Thyroid gland (tissue), 4 donors: ENCODE data around the gene ZNF618.

ENCODE experiments used
- POLR2A ChIP-seq, 2 donors: fragments of 450-650 bp; IDR thresholded peaks; one replicate each; pipeline ENCODE4 v1.6.1; 2017; ENCODE audit warnings: antibody characterized with exemption in 2 of 2, mild to moderate bottlenecking in 2 of 2, moderate library complexity in 1 of 2
- TF ChIP-seq, protein P1 (sequence below), 6 experiments: fragments of 200-600 bp in 3 of 6; fragments of 450-650 bp in 3 of 6; sonication (generic) in 3 of 6; IDR thresholded peaks; one replicate each; pipeline ENCODE4 v1.5.1; 2016 to 2019; ENCODE audit warnings: antibody characterized with exemption in 6 of 6, mild to moderate bottlenecking in 2 of 6, inconsistent platforms in 1 of 6, moderate library complexity in 1 of 6

DNA sequence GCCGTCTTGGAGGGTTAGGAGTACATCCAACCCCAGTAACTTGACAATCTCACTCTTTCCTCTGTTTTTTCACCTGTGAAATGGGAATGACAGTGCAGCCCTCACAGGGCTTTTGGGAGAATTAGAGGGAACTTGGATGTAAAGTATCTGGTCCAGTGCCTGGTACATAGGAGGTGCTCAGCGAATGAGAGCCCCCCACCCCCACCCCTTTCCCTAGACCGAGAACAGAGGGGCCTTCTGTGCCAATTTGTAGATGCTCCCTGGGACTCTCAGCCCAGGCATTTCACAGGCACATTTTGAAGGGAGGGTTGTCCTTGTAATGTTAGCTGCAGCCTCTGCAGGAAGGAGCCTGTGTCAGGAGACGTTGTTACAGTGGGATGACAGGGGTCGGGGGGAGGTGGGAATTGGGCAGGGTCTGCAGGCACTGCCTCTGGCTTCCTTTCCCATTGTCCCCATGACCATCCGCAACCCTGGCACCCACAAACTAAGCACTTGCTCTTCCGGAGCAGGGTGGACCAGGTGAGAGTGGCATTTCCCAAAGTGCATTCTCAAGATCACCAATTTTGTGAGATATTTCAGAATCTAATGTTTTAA lies 155.0 kb downstream of the ZNF618 start:
- TF ChIP-seq, protein P1, sequence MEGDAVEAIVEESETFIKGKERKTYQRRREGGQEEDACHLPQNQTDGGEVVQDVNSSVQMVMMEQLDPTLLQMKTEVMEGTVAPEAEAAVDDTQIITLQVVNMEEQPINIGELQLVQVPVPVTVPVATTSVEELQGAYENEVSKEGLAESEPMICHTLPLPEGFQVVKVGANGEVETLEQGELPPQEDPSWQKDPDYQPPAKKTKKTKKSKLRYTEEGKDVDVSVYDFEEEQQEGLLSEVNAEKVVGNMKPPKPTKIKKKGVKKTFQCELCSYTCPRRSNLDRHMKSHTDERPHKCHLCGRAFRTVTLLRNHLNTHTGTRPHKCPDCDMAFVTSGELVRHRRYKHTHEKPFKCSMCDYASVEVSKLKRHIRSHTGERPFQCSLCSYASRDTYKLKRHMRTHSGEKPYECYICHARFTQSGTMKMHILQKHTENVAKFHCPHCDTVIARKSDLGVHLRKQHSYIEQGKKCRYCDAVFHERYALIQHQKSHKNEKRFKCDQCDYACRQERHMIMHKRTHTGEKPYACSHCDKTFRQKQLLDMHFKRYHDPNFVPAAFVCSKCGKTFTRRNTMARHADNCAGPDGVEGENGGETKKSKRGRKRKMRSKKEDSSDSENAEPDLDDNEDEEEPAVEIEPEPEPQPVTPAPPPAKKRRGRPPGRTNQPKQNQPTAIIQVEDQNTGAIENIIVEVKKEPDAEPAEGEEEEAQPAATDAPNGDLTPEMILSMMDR (IDR thresholded peaks at IDR 0.05), result no peak
- TF ChIP-seq POLR2A (IDR thresholded peaks at IDR 0.05), result no peak
